ENCODE measurements around the gene SHC1.

SHC1 gene

GRCh38 chr1:155016231-155016831 is 45.8 kb upstream of the SHC1 start:
- no peak for DNase-seq (ENCODE audit: low read depth)
- TF ChIP-seq, protein P1, sequence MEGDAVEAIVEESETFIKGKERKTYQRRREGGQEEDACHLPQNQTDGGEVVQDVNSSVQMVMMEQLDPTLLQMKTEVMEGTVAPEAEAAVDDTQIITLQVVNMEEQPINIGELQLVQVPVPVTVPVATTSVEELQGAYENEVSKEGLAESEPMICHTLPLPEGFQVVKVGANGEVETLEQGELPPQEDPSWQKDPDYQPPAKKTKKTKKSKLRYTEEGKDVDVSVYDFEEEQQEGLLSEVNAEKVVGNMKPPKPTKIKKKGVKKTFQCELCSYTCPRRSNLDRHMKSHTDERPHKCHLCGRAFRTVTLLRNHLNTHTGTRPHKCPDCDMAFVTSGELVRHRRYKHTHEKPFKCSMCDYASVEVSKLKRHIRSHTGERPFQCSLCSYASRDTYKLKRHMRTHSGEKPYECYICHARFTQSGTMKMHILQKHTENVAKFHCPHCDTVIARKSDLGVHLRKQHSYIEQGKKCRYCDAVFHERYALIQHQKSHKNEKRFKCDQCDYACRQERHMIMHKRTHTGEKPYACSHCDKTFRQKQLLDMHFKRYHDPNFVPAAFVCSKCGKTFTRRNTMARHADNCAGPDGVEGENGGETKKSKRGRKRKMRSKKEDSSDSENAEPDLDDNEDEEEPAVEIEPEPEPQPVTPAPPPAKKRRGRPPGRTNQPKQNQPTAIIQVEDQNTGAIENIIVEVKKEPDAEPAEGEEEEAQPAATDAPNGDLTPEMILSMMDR (IDR thresholded peaks at IDR 0.05; ENCODE audit: control insufficient read depth, extremely low read depth, insufficient read depth), result no peak
- no peak overlapping the region for H3K4me3 ChIP-seq (ENCODE audit: low read depth, low read length)

DNA sequence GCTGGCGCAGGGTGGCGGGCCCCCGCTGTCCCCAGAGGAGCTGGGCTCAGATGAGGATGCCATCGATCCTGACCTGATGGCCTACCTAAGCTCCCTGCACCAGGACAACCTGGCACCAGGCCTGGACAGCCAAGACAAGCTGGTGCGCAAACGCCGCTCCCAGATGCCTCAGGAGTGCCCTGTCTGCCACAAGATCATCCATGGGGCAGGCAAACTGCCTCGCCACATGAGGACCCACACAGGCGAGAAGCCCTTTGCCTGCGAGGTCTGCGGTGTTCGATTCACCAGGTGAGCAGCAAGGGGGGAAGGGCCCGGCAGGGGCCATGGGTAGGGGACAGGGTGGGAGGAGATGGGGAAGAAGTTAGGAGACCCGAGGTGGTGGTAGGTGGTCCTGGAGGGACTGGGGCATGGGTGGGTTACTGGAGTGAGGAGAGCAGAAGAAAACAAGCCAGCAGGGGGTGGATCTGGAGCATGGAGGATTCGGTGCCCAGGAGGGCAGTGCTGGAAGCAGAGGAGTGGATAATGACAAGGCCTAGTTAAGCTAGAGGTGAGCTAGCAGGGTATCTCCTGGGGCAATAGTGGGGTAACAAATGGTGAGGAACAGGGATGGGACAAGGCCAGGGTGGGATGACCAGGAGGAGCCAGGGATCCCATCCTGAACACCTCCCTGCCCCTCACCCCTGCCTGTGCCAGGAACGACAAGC is 45.1 kb upstream of the SHC1 start:
- TF ChIP-seq, protein P1 (IDR thresholded peaks at IDR 0.05; ENCODE audit: control insufficient read depth, extremely low read depth, insufficient read depth), result no peak
- DNase-seq (ENCODE audit: low read depth), result no peak
- no peak overlapping the region for H3K4me3 ChIP-seq (ENCODE audit: low read depth, low read length)

GRCh38 chr1:155014709-155015508 is 44.4 kb upstream of the SHC1 start:
- TF ChIP-seq, protein P1 (IDR thresholded peaks at IDR 0.05; ENCODE audit: control insufficient read depth, extremely low read depth, insufficient read depth), result no peak
- H3K4me3 ChIP-seq (ENCODE audit: low read depth, low read length), result no peak overlapping the region
- DNase-seq (ENCODE audit: low read depth), result no peak

- DNase-seq (ENCODE audit: low read depth), result no peak
- H3K4me3 ChIP-seq (ENCODE audit: low read depth, low read length), result no peak overlapping the region
- TF ChIP-seq, protein P1 (IDR thresholded peaks at IDR 0.05; ENCODE audit: control insufficient read depth, extremely low read depth, insufficient read depth), result no peak
Measured at GRCh38 chr1:155013632-155014031, 43.1 kb upstream of the SHC1 start.

- TF ChIP-seq, protein P1 (IDR thresholded peaks at IDR 0.05; ENCODE audit: control insufficient read depth, extremely low read depth, insufficient read depth), result no peak
- no peak for DNase-seq (ENCODE audit: low read depth)
Measured at GRCh38 chr1:155012776-155013602, 42.4 kb upstream of the SHC1 start.

DNA sequence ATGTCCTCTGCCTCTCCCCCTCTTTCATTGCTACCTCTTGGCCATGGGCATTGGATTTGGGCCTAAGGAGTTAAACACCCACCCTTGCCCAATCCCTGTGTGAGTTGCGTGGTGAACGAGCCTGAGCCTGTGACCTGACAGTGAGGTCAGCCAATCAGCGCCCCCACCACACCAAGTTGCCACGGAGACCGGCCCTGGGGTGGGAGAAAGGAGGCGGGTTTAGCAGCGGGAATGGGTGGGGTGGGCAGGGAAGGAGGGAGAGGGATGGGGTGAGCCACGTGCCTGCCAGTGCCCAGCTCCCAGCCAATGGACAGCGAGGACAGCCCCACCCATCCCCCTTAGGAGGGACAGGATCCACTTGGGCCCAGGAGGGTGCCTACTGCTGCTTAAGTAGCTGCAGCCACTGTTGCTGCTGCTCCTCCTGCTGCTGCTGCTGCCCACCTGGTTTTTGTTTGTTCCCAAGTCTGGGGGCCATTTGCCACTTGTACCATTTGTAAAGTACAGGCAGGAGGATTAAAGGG is 41.5 kb upstream of the SHC1 start:
- no peak overlapping the region for H3K4me3 ChIP-seq (ENCODE audit: low read depth, low read length)
- TF ChIP-seq, protein P1 (IDR thresholded peaks at IDR 0.05; ENCODE audit: control insufficient read depth, extremely low read depth, insufficient read depth), result no peak
- no peak for DNase-seq (ENCODE audit: low read depth)

More at GRCh38 chr1:155012776-155013602, 42.4 kb upstream of the SHC1 start:
- no peak overlapping the region for H3K4me3 ChIP-seq (ENCODE audit: low read depth, low read length)

Data from LNCaP clone FGC (cell line).